Measurements from ENCODE around the gene MAST4. TPM values are rescaled to one million over a fixed set of nuclear protein-coding genes. Genes with fewer than 3 reads are reported as not detected.

MAST4 gene
- total RNA-seq, 1 experiment from 2014 or later = 26.5 TPM

DNA sequence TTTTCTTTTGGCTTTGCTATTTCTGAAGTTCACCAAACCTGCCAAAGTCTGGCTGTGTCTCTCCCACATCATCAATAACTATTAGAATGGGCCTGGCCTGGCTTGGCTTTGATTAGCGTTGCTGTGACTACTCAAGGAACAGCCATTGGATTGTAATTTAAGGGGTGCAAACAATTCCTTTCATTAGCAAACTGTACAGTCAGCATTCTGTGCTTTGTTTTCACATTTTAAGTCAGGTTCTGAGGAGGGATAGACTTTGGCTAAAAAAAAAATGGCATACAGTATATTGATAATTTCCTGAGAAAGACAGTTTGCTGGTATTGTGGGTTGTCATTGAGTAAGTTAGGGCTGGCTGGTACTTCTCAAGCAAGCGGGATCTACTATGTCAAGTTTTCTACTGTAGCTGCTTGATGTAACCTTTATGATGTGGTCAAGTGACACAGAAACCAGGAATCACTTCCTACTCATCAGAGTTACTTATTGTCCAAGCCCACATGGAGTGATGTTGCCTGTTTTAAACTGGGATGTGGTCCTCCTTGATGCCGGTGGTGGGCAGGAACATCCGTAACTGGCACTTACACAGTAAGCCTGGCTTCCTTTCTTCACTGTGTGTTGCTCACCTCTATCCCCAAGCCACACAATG, 439.0 kb downstream of the MAST4 start:
- intact Hi-C loops (cut with micrococcal nuclease) = no loop called here
- Mint-ChIP-seq H3K4me3 (ENCODE audit: unreplicated experiment) (no peak overlapping the region), H3K4me1 (ENCODE audit: insufficient read depth, unreplicated experiment) (peaks cover 46% of the 10 kb centered on the region), H3K36me3 (ENCODE audit: insufficient read depth, unreplicated experiment) (no peaks in the 10 kb centered on the region), H3K9me3 (ENCODE audit: unreplicated experiment) (no peaks in the 10 kb centered on the region), H3K27ac (ENCODE audit: low read depth, unreplicated experiment) (no peak overlapping the region), H3K27me3 (ENCODE audit: insufficient read depth, unreplicated experiment) (no peaks in the 10 kb centered on the region)
- TF ChIP-seq, protein P1, sequence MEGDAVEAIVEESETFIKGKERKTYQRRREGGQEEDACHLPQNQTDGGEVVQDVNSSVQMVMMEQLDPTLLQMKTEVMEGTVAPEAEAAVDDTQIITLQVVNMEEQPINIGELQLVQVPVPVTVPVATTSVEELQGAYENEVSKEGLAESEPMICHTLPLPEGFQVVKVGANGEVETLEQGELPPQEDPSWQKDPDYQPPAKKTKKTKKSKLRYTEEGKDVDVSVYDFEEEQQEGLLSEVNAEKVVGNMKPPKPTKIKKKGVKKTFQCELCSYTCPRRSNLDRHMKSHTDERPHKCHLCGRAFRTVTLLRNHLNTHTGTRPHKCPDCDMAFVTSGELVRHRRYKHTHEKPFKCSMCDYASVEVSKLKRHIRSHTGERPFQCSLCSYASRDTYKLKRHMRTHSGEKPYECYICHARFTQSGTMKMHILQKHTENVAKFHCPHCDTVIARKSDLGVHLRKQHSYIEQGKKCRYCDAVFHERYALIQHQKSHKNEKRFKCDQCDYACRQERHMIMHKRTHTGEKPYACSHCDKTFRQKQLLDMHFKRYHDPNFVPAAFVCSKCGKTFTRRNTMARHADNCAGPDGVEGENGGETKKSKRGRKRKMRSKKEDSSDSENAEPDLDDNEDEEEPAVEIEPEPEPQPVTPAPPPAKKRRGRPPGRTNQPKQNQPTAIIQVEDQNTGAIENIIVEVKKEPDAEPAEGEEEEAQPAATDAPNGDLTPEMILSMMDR (IDR thresholded peaks at IDR 0.05; ENCODE audit: unreplicated experiment) = no peak
- BruUV-seq (replicated peaks) = no TSS peak
- POLR2A ChIA-PET = interaction anchor here (0.6 to 2.5 kb wide), 3 partner anchors 10 to 207 kb away, joined by 4 to 21 read pairs (median 5); no protein-coding TSS in a partner anchor
- CTCF ChIA-PET = no interaction called here
- no peak for DNase-seq (ENCODE audit: unreplicated experiment)

DNA sequence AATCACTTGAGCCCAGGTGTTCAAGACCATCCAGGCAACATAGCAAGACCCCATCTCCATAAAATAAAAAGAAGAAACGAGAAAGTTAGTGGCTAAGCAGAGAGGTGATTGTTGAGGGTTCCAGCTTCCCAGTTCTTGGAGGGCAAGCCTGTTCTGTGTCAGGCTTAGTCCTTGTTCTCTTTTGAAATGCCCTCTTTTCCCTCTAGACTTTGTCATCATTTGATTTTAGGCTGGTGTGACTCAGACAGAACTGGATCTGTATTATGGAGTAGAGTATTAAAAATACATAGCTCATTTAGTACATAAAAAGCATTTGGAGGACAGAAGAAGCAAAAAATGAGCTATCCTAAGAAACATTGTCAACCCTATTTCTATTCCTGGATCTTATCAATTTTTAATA, 441.0 kb downstream of the MAST4 start:
- Mint-ChIP-seq H3K4me1 (ENCODE audit: insufficient read depth, unreplicated experiment) (peaks cover 31% of the 10 kb centered on the region), H3K36me3 (ENCODE audit: insufficient read depth, unreplicated experiment) (no peaks in the 10 kb centered on the region), H3K9me3 (ENCODE audit: unreplicated experiment) (no peaks in the 10 kb centered on the region), H3K27me3 (ENCODE audit: insufficient read depth, unreplicated experiment) (no peaks in the 10 kb centered on the region), H3K27ac (ENCODE audit: low read depth, unreplicated experiment) (no peak overlapping the region), H3K4me3 (ENCODE audit: unreplicated experiment) (no peak overlapping the region)
- TF ChIP-seq, protein P1 (IDR thresholded peaks at IDR 0.05; ENCODE audit: unreplicated experiment) = no peak
- CTCF ChIA-PET = interaction anchor here (0.7 to 1.0 kb wide), 3 partner anchors 10 to 32 kb away, joined by 3 to 4 read pairs (median 3); no protein-coding TSS in a partner anchor
- POLR2A ChIA-PET = interaction anchor here (0.8 to 1.5 kb wide), 4 partner anchors 10 to 26 kb away, joined by 3 to 8 read pairs (median 6); no protein-coding TSS in a partner anchor
- intact Hi-C loops (cut with micrococcal nuclease) = no loop called here
- DNase-seq (ENCODE audit: unreplicated experiment) = no peak
- no TSS peak for BruUV-seq (replicated peaks)

DNA sequence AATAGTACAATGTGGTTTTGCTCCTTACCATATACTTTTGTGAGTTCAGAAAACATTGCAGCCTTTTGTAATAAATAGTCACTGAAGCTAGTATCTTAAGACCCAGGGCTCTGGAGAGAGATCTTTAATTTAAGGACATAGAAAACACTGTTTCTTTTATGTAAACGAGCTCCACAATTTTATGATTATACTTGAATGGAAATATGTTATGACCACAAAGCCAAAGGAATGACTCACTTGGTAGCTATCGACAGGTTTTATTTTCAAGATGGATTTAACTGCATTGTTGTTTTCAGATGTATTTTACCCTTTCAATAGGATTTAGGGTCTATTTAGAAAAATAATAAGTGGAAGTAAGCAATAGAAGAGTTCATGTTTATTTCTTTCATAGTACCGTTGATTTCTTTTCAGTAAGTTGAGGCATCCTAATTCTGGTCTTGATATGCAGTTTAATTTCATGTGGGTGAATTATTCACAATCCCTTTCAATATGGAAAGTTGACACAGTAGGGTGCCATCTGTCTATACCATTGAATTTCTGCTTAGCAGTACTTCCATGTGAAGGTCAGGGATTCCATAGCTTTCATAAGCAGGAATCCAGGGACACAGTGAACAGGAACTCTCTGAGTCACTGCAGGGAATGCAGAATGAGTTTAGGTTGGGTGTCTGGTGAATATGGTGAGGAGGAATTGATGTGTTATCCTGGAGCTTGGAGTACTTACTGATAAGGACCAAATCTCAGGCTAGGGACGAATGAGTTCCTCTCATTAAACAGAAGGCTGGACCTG, 442.8 kb downstream of the MAST4 start:
- no peak overlapping the region for H3K4me3 Mint-ChIP-seq (ENCODE audit: unreplicated experiment)
- H3K27me3 Mint-ChIP-seq (ENCODE audit: insufficient read depth, unreplicated experiment) = no peaks in the 10 kb centered on the region
- POLR2A ChIA-PET = interaction anchor here (0.5 to 1.6 kb wide), 12 partner anchors 9 to 1179 kb away, joined by 3 to 12 read pairs (median 4); no protein-coding TSS in a partner anchor
- no TSS peak for BruUV-seq (replicated peaks)
- intact Hi-C loops (cut with micrococcal nuclease) = no loop called here
- peak overlapping the region; percentile 75 for H3K27ac Mint-ChIP-seq (ENCODE audit: low read depth, unreplicated experiment)
- H3K9me3 Mint-ChIP-seq (ENCODE audit: unreplicated experiment) = no peaks in the 10 kb centered on the region
- TF ChIP-seq, protein P1 (IDR thresholded peaks at IDR 0.05; ENCODE audit: unreplicated experiment) = no peak
- no peaks in the 10 kb centered on the region for H3K36me3 Mint-ChIP-seq (ENCODE audit: insufficient read depth, unreplicated experiment)
- DNase-seq (ENCODE audit: unreplicated experiment) = peak; percentile 50
- H3K4me1 Mint-ChIP-seq (ENCODE audit: insufficient read depth, unreplicated experiment) = peaks cover 19% of the 10 kb centered on the region
- CTCF ChIA-PET = interaction anchor here (0.6 to 0.8 kb wide), 3 partner anchors 18 to 224 kb away, joined by 3 to 4 read pairs (median 3); no protein-coding TSS in a partner anchor
